Fibroblast of the aortic adventitia (primary cell): Measurements from ENCODE around the gene MEIS3. TPM values are rescaled to one million over a fixed set of nuclear protein-coding genes. Genes with fewer than 3 reads are reported as not detected.

ENCODE experiments used
- DNase-seq: peaks from one replicate; pipeline ENCODE4 v3.0.0-alpha.2; 2010; ENCODE audit warnings: low read depth
- H3K4me3 ChIP-seq: 2 replicates; pipeline ENCODE4 v1.5.1; 2011; ENCODE audit warnings: low read depth, mild to moderate bottlenecking, control low read depth, low read length, moderate library complexity
- total RNA-seq: library from RNA; depleted of rRNA; stranded (reverse); fragments of >200 nt; gene quantifications from 2 replicates; pipeline ENCODE4 v1.2.3, GENCODE V29; 2012; ENCODE audit warnings: low replicate concordance
- TF ChIP-seq, protein P1 (sequence below): IDR thresholded peaks from 2 replicates; pipeline ENCODE4 v1.5.1; 2011; ENCODE audit warnings: mild to moderate bottlenecking, low read length, control low read depth, inconsistent platforms; ENCODE audit not compliant: insufficient read depth

The MEIS3 gene
- total RNA-seq, 1 donor, result 14.5 TPM

DNA sequence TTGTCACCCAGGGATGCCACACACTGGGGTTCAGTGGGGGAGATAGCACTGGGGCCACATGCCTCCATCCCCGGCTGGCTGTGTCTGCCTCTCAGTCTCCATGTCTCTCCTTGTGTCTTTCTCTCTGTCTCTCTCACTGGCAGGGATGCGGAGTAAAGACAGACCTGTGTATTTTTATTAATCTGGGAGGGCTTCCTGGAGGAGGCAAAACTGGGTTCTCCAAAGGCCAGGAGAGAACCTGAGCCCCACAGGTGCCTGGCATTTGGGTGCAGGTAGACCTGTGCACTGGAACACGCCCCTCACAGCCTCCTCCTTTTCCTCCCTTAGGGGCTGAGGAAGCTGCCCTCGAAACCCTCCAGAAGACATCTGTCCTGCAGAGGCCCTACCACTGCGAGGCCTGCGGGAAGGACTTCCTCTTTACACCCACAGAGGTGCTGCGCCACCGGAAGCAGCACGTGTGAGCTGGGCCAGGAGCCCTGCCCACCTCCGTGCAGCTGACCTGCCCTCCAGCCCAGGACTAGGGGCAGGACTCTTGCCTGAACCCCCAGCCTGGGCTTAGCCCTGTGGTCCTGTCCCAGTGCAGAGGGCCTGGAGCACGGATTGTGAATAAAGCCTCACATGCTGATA is 37.6 kb downstream of the MEIS3 start:
- no peak for DNase-seq
- TF ChIP-seq, protein P1, sequence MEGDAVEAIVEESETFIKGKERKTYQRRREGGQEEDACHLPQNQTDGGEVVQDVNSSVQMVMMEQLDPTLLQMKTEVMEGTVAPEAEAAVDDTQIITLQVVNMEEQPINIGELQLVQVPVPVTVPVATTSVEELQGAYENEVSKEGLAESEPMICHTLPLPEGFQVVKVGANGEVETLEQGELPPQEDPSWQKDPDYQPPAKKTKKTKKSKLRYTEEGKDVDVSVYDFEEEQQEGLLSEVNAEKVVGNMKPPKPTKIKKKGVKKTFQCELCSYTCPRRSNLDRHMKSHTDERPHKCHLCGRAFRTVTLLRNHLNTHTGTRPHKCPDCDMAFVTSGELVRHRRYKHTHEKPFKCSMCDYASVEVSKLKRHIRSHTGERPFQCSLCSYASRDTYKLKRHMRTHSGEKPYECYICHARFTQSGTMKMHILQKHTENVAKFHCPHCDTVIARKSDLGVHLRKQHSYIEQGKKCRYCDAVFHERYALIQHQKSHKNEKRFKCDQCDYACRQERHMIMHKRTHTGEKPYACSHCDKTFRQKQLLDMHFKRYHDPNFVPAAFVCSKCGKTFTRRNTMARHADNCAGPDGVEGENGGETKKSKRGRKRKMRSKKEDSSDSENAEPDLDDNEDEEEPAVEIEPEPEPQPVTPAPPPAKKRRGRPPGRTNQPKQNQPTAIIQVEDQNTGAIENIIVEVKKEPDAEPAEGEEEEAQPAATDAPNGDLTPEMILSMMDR, result no peak
- H3K4me3 ChIP-seq, result no peak overlapping the region

DNA sequence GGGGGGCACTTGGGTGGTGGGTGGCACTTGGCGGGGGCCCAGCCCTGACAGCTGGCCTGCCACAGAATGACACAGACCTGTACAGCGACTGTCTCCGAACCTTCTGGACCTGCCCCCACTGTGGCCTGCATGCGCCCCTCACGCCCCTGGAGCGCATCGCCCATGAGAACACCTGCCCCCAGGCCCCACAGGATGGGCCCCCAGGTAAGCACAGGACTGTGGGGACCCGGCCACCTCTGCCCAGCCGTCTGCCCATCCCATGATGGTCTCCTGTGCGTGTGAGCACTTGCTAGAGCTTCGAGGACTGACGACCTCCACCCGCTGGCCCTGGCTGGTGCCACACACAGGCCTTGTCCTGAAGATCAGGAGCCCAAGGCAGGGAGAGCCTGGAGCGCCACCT is 38.2 kb downstream of the MEIS3 start:
- H3K4me3 ChIP-seq, result no peak overlapping the region
- no peak for DNase-seq
- TF ChIP-seq, protein P1, result no peak

DNA sequence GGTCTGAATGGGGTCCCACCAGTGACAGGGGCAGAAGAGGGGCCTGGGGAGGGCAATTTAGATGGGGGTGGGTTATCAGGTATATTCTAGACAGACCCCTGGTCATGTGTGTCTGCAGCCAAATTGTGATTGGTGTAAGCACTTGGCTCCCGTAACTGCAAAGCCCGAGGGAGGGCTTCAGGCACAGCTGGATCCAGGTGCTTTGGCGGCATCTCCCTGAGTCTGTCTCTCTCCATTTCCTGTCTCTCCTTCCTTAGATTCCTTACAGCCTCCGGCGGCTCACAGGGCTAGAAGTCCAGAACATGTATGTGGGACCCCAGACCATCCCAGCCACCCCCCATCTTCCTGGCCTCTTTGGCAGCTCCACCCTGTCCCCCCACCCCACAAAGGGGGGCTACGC is 38.8 kb downstream of the MEIS3 start:
- H3K4me3 ChIP-seq, result no peak overlapping the region
- TF ChIP-seq, protein P1, result no peak
- no peak for DNase-seq

DNA sequence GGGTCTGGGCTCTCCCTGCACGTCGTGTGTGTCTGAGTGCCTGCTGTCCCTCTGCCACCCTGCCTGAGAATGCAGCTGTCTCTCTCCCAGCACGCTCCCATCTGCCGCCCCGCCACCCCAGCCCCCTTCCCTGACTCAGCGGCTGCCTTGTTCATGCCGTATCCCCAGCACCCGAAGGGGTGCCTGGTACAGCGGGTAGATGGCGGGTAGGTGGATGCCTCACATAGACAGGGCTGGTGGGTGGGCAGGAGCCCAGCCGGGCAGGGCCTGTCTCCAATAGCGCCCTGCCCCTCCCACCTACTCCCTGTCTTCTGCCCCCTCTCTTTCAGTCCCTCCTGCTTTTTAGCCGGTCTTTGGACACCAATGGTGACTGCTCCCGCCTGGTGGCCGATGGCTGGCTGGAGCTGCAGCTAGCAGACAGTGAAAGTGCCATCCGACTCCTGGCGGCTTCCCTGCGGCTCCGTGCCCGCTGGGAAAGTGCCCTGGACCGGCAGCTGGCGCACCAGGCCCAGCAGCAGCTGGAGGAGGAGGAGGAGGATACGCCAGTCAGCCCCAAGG is 39.9 kb downstream of the MEIS3 start:
- TF ChIP-seq, protein P1, result no peak
- no peak for DNase-seq
- H3K4me3 ChIP-seq, result no peak overlapping the region

DNA sequence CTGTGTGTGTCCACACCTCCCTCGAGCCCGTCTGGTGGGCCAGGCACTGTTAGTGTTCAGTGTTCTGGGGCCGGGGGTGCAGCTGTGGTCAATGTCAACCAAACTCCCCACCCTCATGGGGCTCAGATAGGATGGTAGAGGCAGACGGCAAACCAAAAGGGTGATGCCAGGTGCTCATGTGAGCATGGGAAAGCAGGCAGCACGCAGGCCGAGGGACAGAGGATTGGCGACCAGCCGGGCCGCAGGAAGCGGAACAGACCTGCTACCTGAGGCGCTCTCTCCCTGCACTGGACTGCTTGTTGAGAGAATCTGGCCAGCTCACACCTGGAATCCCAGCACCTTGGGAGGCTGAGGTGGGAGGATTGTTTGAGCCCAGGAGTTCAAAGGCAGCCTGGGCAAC is 41.1 kb downstream of the MEIS3 start:
- DNase-seq, result no peak
- no peak overlapping the region for H3K4me3 ChIP-seq
- TF ChIP-seq, protein P1, result no peak

DNA sequence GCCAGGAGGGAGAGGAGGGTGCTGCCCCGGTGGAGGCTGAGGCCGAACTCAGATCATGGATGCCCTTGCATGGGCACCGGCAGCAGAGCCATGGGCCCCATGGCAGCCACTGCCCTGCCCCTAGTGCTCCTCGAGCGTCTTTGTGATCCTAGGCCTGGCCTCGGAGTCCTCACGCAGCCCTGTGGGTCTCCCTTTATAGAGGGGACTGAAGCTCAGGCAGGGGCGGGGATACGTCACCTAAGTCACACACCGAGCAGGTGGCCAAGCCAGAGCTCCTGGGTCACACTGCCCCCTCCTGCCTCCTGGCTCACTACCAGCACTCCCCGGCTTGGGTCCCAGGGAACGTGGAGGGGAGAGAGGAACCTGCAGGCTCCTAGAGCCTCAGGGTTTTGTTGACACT is 41.5 kb downstream of the MEIS3 start:
- no peak overlapping the region for H3K4me3 ChIP-seq
- no peak for DNase-seq
- TF ChIP-seq, protein P1, result no peak
